22Rv1 (cell line): ENCODE data around the gene PREX1.

Source experiments
- ZFX ChIP-seq: fragments of 450-650 bp; IDR thresholded peaks from 2 replicates; pipeline ENCODE4 v1.6.1; 2017; ENCODE audit warnings: antibody characterized with exemption, borderline replicate concordance
- TF ChIP-seq, protein P1 (sequence below): fragments of 450-650 bp; IDR thresholded peaks from 2 replicates; pipeline ENCODE4 v1.5.1; 2017; ENCODE audit warnings: mild to moderate bottlenecking

- TF ChIP-seq, protein P1, sequence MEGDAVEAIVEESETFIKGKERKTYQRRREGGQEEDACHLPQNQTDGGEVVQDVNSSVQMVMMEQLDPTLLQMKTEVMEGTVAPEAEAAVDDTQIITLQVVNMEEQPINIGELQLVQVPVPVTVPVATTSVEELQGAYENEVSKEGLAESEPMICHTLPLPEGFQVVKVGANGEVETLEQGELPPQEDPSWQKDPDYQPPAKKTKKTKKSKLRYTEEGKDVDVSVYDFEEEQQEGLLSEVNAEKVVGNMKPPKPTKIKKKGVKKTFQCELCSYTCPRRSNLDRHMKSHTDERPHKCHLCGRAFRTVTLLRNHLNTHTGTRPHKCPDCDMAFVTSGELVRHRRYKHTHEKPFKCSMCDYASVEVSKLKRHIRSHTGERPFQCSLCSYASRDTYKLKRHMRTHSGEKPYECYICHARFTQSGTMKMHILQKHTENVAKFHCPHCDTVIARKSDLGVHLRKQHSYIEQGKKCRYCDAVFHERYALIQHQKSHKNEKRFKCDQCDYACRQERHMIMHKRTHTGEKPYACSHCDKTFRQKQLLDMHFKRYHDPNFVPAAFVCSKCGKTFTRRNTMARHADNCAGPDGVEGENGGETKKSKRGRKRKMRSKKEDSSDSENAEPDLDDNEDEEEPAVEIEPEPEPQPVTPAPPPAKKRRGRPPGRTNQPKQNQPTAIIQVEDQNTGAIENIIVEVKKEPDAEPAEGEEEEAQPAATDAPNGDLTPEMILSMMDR, result no peak
- no peak for TF ChIP-seq ZFX
These were observed 196.4 kb downstream of the PREX1 start for GRCh38 chr20:48631114-48632016.
